Epithelial cell of prostate (primary cell): ENCODE measurements around the gene RPS15.
A peak's percentile ranks its signal among the peaks of the same experiment; 100 is the strongest.
"Not testable (repeated sequence)": the region's sequence is repeated elsewhere in the genome, so short reads cannot be mapped to it uniquely, and the experiment has no call there.

ENCODE experiments used
- DNase-seq: peaks from one replicate; pipeline ENCODE4 v3.0.0-alpha.2; 2011; ENCODE audit warnings: low read depth, low spot score
- H3K27ac ChIP-seq: fragments of 450-650 bp; 2 replicates; pipeline ENCODE4 v1.5.1; 2017; ENCODE audit warnings: mild to moderate bottlenecking

Gene RPS15

GRCh38 chr19:1431759-1432506 is 6.3 kb upstream of the RPS15 start:
- DNase-seq, result no peak
- no peak overlapping the region for H3K27ac ChIP-seq

- no peak for DNase-seq
- no peak overlapping the region for H3K27ac ChIP-seq
Measured at GRCh38 chr19:1432507-1432887, 5.7 kb upstream of the RPS15 start.

GRCh38 chr19:1433119-1434039 is 4.8 kb upstream of the RPS15 start:
- no peak for DNase-seq

GRCh38 chr19:1434040-1434366 is 4.2 kb upstream of the RPS15 start:
- no peak for DNase-seq
- no peak overlapping the region for H3K27ac ChIP-seq

More at GRCh38 chr19:1433119-1434039, 4.8 kb upstream of the RPS15 start:
- no peak overlapping the region for H3K27ac ChIP-seq

- DNase-seq, result no peak
- H3K27ac ChIP-seq, result no peak overlapping the region
Measured at GRCh38 chr19:1434577-1435060, 3.6 kb upstream of the RPS15 start.

- DNase-seq, result no peak
- no peak overlapping the region for H3K27ac ChIP-seq
Measured at GRCh38 chr19:1435378-1435989, 2.7 kb upstream of the RPS15 start.

- peak overlapping the region; percentile 81 for H3K27ac ChIP-seq
- no peak for DNase-seq
Measured at GRCh38 chr19:1437609-1438008, 587 bp upstream of the RPS15 start.

GRCh38 chr19:1438933-1439354 is 748 bp downstream of the RPS15 start:
- H3K27ac ChIP-seq, result peak overlapping the region; percentile 81
- DNase-seq, result no peak

GRCh38 chr19:1439525-1440417 is 1.6 kb downstream of the RPS15 start:
- peak overlapping the region; percentile 81 for H3K27ac ChIP-seq
- not testable (repeated sequence) for DNase-seq

GRCh38 chr19:1440418-1440801 is 2.2 kb downstream of the RPS15 start:
- DNase-seq, result no peak
- no peak overlapping the region for H3K27ac ChIP-seq

GRCh38 chr19:1441022-1441426 is 2.8 kb downstream of the RPS15 start:
- no peak overlapping the region for H3K27ac ChIP-seq
- no peak for DNase-seq

GRCh38 chr19:1441677-1442438 is 3.7 kb downstream of the RPS15 start:
- no peak overlapping the region for H3K27ac ChIP-seq
- no peak for DNase-seq

- no peak overlapping the region for H3K27ac ChIP-seq
- no peak for DNase-seq
Measured at GRCh38 chr19:1445185-1445931, 7.2 kb downstream of the RPS15 start.

GRCh38 chr19:1445932-1446712 is 7.9 kb downstream of the RPS15 start:
- H3K27ac ChIP-seq, result no peak overlapping the region
- DNase-seq, result no peak

GRCh38 chr19:1446713-1447481 is 8.7 kb downstream of the RPS15 start:
- no peak for DNase-seq
- no peak overlapping the region for H3K27ac ChIP-seq

- no peak for DNase-seq
- H3K27ac ChIP-seq, result no peak overlapping the region
Measured at GRCh38 chr19:1447504-1447903, 9.3 kb downstream of the RPS15 start.

- DNase-seq, result no peak
- H3K27ac ChIP-seq, result no peak overlapping the region
Measured at GRCh38 chr19:1447944-1448343, 9.7 kb downstream of the RPS15 start.
